Measurements from ENCODE around the gene PPP1R10. TPM values are rescaled to one million over a fixed set of nuclear protein-coding genes. Genes with fewer than 3 reads are reported as not detected.

Gene PPP1R10
- total and polyA plus RNA-seq, 2 of the 13 experiments (the other 11 are each of a cell fraction or from before 2014, with no cell fraction given): 26.3 to 38.4 TPM

DNA sequence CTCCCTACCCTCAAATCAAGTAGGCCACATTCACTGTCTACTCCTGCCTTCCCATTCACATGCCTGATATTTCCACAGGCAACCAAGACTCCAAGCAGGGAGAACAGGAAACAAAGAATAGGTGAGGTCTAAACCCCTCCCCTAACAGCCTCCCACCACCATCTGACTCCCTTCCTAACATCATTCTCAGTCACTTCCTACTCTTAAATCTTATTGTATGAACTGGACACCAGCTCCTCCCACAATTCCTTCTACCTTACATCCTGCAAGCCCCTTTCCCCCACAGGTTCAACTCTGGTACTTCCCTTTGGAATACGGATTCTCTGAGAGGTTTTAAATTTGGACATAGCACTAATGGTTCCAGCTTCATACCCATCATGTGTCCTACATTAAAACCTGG is 28.9 kb upstream of the PPP1R10 start:
- Histone ChIP-seq H2AFZ (ENCODE audit: low read length) (no peak overlapping the region), H3K36me3 (replicated peaks in 1 of 2; ENCODE audit: control insufficient read depth in 1 of 2, insufficient read depth in 2 of 2, low read length in 2 of 2) (peaks cover 11 to 43% of the 10 kb centered on the region in 2 experiments; a peak in 3 of 5 replicates), H3K79me2 (ENCODE audit: insufficient read depth, low read length) (peaks cover 21% of the 10 kb centered on the region), H3K27ac (ENCODE audit: extremely low read length, insufficient read depth, low read length) (no peak overlapping the region), H3K4me2 (ENCODE audit: low read depth, low read length) (peak overlapping the region; percentile 77; the same call in 1 of the 2 replicates), H3K9ac (ENCODE audit: insufficient read depth, low read depth, low read length) (no peak overlapping the region), H4K20me1 (ENCODE audit: insufficient read depth, low read length) (no peaks in the 10 kb centered on the region), H3K4me1 (ENCODE audit: insufficient read depth, low read length) (peaks cover 44% of the 10 kb centered on the region), H3K27me3 (ENCODE audit: control insufficient read depth in 1 of 2, insufficient read depth in 2 of 2, low read length in 2 of 2) (no peaks in the 10 kb centered on the region; a peak in 1 of 5 replicates), H3K4me3 (replicated peaks in 1 of 3; ENCODE audit: insufficient read depth in 1 of 3, low read depth in 2 of 3, low read length in 3 of 3) (peak overlapping the region in 1 of 3 experiments; percentile 94; a peak in 1 of 6 replicates), H3K9me3 (ENCODE audit: low read length) (no peaks in the 10 kb centered on the region)
- POLR2A ChIA-PET: interaction anchor here (1.4 to 2.5 kb wide), 6 partner anchors 10 to 31 kb away, joined by 3 to 16 read pairs (median 12); partner anchors contain the start of genes ATAT1, DHX16, MRPS18B and PPP1R10
- in situ Hi-C loops (cut with HindIII; ENCODE audit: extremely low pct_ligation_motif_present, low pct_unique_long_range_greater_than_20kb): no loop called here
- CTCF ChIA-PET (ENCODE audit: low intra/inter-chr PET ratio, low total read pairs): no interaction called here
- BruUV-seq (replicated peaks): no TSS peak
- ATAC-seq: no peak
- intact Hi-C loops (cut with micrococcal nuclease; ENCODE audit: unreplicated experiment): loop anchor here (2.0 kb wide), 1 partner anchor 27 kb away; the partner anchor contains the start of gene DHX16
- WGBS (ENCODE audit: low lambda C conversion rate): 94% methylated on average over 1 of the region's 1 CpG
- DNase-seq (ENCODE audit: low spot score): no peak
- TF ChIP-seq EP300 (IDR thresholded peaks at IDR 0.05; ENCODE audit: low read depth in 2 of 2, low read length in 2 of 2) (no peak), EP300 (CRISPR knock-in tag; IDR thresholded peaks at IDR 0.05; ENCODE audit: borderline replicate concordance) (no peak), NFYC (CRISPR knock-in tag; IDR thresholded peaks at IDR 0.05) (0 out of 2 replicates have a peak, but pooled peaks have one; percentile 19), RBAK (CRISPR knock-in tag; IDR thresholded peaks at IDR 0.05) (no peak), ZFX (CRISPR knock-in tag; IDR thresholded peaks at IDR 0.05; ENCODE audit: low read depth) (no peak)
- peak; percentile 34 for FAIRE-seq

DNA sequence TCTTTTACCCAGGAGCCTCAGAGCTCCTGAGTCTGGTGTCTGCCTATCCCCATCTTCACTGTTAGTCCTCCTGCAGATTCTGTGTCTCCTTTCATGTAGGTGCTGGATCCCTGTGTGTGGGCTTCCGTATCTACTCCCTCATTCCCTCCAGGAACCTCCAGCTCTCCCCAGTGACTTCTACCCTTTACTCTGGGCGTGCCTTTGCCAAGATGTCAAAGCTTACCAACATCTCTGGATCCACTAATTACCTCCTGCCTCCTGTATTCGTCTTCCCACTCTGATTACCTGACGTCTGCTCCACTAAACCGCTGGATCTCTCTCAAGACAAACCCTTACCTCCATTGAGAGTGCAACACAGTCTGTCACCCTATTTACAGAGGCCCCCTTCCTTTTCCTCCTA is 27.7 kb upstream of the PPP1R10 start:
- no peak overlapping the region for H2AFZ ChIP-seq (ENCODE audit: low read length)
- POLR2A ChIA-PET: interaction anchor here (0.7 to 2.5 kb wide), 5 partner anchors 11 to 72 kb away, joined by 3 to 13 read pairs (median 3); partner anchors contain the start of gene MDC1
- CTCF ChIA-PET (ENCODE audit: low intra/inter-chr PET ratio, low total read pairs): no interaction called here
- in situ Hi-C loops (cut with HindIII; ENCODE audit: extremely low pct_ligation_motif_present, low pct_unique_long_range_greater_than_20kb) (no loop called here), intact Hi-C loops (cut with micrococcal nuclease; ENCODE audit: unreplicated experiment) (no loop called here)
- H3K27ac ChIP-seq (ENCODE audit: extremely low read length, insufficient read depth, low read length): no peak overlapping the region
- no peak overlapping the region for H3K4me3 ChIP-seq (replicated peaks in 1 of 3; ENCODE audit: insufficient read depth in 1 of 3, low read depth in 2 of 3, low read length in 3 of 3)
- H3K4me1 ChIP-seq (ENCODE audit: insufficient read depth, low read length): peaks cover 48% of the 10 kb centered on the region
- H3K36me3 ChIP-seq (replicated peaks in 1 of 2; ENCODE audit: control insufficient read depth in 1 of 2, insufficient read depth in 2 of 2, low read length in 2 of 2): peaks cover 14 to 51% of the 10 kb centered on the region in 2 experiments; a peak in 4 of 5 replicates
- FAIRE-seq: no peak
- no peak for ATAC-seq
- 95% methylated on average over 5 of the region's 5 CpGs for WGBS (ENCODE audit: low lambda C conversion rate)
- no TSS peak for BruUV-seq (replicated peaks)
- no peaks in the 10 kb centered on the region for H4K20me1 ChIP-seq (ENCODE audit: insufficient read depth, low read length)
- no peak for DNase-seq (ENCODE audit: low spot score)
- no peak overlapping the region for H3K4me2 ChIP-seq (ENCODE audit: low read depth, low read length)
- H3K9me3 ChIP-seq (ENCODE audit: low read length): no peaks in the 10 kb centered on the region
- peaks cover 19% of the 10 kb centered on the region for H3K79me2 ChIP-seq (ENCODE audit: insufficient read depth, low read length)
- TF ChIP-seq, protein P1, sequence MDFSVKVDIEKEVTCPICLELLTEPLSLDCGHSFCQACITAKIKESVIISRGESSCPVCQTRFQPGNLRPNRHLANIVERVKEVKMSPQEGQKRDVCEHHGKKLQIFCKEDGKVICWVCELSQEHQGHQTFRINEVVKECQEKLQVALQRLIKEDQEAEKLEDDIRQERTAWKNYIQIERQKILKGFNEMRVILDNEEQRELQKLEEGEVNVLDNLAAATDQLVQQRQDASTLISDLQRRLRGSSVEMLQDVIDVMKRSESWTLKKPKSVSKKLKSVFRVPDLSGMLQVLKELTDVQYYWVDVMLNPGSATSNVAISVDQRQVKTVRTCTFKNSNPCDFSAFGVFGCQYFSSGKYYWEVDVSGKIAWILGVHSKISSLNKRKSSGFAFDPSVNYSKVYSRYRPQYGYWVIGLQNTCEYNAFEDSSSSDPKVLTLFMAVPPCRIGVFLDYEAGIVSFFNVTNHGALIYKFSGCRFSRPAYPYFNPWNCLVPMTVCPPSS (IDR thresholded peaks at IDR 0.05): no peak
- TF ChIP-seq, protein P2, sequence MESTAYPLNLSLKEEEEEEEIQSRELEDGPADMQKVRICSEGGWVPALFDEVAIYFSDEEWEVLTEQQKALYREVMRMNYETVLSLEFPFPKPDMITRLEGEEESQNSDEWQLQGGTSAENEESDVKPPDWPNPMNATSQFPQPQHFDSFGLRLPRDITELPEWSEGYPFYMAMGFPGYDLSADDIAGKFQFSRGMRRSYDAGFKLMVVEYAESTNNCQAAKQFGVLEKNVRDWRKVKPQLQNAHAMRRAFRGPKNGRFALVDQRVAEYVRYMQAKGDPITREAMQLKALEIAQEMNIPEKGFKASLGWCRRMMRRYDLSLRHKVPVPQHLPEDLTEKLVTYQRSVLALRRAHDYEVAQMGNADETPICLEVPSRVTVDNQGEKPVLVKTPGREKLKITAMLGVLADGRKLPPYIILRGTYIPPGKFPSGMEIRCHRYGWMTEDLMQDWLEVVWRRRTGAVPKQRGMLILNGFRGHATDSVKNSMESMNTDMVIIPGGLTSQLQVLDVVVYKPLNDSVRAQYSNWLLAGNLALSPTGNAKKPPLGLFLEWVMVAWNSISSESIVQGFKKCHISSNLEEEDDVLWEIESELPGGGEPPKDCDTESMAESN (CRISPR knock-in tag; conservative IDR thresholded peaks at IDR 0.05): no peak
- TF ChIP-seq SIX1 (CRISPR knock-in tag; IDR thresholded peaks at IDR 0.05; ENCODE audit: borderline replicate concordance) (no peak), KDM1A (CRISPR knock-in tag; IDR thresholded peaks at IDR 0.05) (no peak), NR2F2 (IDR thresholded peaks at IDR 0.05; ENCODE audit: borderline replicate concordance, low read depth) (no peak), CBX1 (IDR thresholded peaks at IDR 0.05; ENCODE audit: low read depth) (no peak), ZNF124 (CRISPR knock-in tag; IDR thresholded peaks at IDR 0.05) (no peak), ATF7-NPFF (CRISPR knock-in tag; IDR thresholded peaks at IDR 0.05; ENCODE audit: low read depth) (no peak), ZNF446 (CRISPR knock-in tag; IDR thresholded peaks at IDR 0.05) (no peak)
- TF ChIP-seq, protein P3, sequence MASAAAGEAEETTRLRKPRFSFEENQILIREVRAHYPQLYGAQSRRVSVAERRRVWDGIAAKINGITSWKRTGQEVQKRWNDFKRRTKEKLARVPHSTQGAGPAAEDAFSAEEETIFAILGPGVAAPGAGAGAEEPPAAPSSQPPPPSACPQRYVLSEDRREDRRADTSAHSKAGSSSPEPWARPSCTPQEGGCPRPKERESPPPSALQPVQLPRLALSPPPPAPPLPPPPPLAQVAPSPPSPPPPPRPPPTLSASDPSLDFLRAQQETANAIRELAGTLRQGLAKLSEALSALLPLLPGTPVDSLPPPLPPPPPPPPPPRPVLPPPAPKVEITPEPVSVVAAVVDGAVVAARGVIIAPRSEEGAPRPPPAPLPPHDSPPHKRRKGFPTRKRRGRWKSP (CRISPR knock-in tag; IDR thresholded peaks at IDR 0.05): no peak
- H3K9ac ChIP-seq (ENCODE audit: insufficient read depth, low read depth, low read length): no peak overlapping the region
- no peaks in the 10 kb centered on the region; a peak in 1 of 5 replicates for H3K27me3 ChIP-seq (ENCODE audit: control insufficient read depth in 1 of 2, insufficient read depth in 2 of 2, low read length in 2 of 2)
